LNCaP clone FGC (cell line): ENCODE results near the gene LGALS8.

ENCODE experiments used
- DNase-seq: peaks from one replicate; pipeline ENCODE4 v3.0.0-alpha.2; 2011; ENCODE audit warnings: low read depth
- H3K4me3 ChIP-seq: 2 replicates; pipeline ENCODE4 v1.5.1; 2011; ENCODE audit warnings: mild to moderate bottlenecking, low read depth, low read length, control low read depth
- CTCF ChIP-seq: IDR thresholded peaks from 2 replicates; pipeline ENCODE4 v1.5.1; 2012; ENCODE audit warnings: mild to moderate bottlenecking; ENCODE audit not compliant: control insufficient read depth, insufficient read depth; ENCODE audit errors: extremely low read depth

The LGALS8 gene

GRCh38 chr1:236520445-236521005 is 3.3 kb upstream of the LGALS8 start:
- H3K4me3 ChIP-seq, result no peak overlapping the region
- no peak for TF ChIP-seq CTCF
- no peak for DNase-seq

- TF ChIP-seq CTCF, result no peak
Measured at GRCh38 chr1:236522937-236523703, 662 bp upstream of the LGALS8 start.

GRCh38 chr1:236524142-236524894 is 536 bp downstream of the LGALS8 start:
- TF ChIP-seq CTCF, result no peak
- peak overlapping the region; percentile 74 for H3K4me3 ChIP-seq
- peak; percentile 70 for DNase-seq

More at GRCh38 chr1:236522937-236523703, 662 bp upstream of the LGALS8 start:
- peak; percentile 70 for DNase-seq
- H3K4me3 ChIP-seq, result peak overlapping the region; percentile 74

GRCh38 chr1:236524895-236525184 is 1.1 kb downstream of the LGALS8 start:
- DNase-seq, result no peak
- peak overlapping the region; percentile 74 for H3K4me3 ChIP-seq
- no peak for TF ChIP-seq CTCF

GRCh38 chr1:236526079-236526478 is 2.3 kb downstream of the LGALS8 start:
- no peak for TF ChIP-seq CTCF
- DNase-seq, result no peak
- H3K4me3 ChIP-seq, result no peak overlapping the region

GRCh38 chr1:236530286-236530685 is 6.5 kb downstream of the LGALS8 start:
- TF ChIP-seq CTCF, result no peak
- DNase-seq, result no peak
- no peak overlapping the region for H3K4me3 ChIP-seq
